Fibroblast of lung (primary cell): ENCODE measurements around the gene PRDM16. TPM values are rescaled to one million over a fixed set of nuclear protein-coding genes. Genes with fewer than 3 reads are reported as not detected.

ENCODE experiments used
- DNase-seq, 2 donors: peaks; one replicate each; pipeline versions ENCODE4 v3.0.0 to v3.0.0-alpha.2; 2010; ENCODE audit warnings: low read depth in 2 of 2
- H2AFZ ChIP-seq: 2 replicates; pipeline ENCODE4 v1.5.1; 2012; ENCODE audit warnings: low read length, control low read depth, inconsistent platforms
- H3K27ac ChIP-seq: 2 replicates; pipeline ENCODE4 v1.5.1; 2011; ENCODE audit warnings: low read length, control low read depth; ENCODE audit not compliant: insufficient read depth
- H3K27me3 ChIP-seq: 2 replicates; pipeline ENCODE4 v1.5.1; 2011; ENCODE audit warnings: mild to moderate bottlenecking, low read length; ENCODE audit not compliant: control insufficient read depth, insufficient read depth
- H3K36me3 ChIP-seq: 2 replicates; pipeline ENCODE4 v1.5.1; 2011; ENCODE audit warnings: low read length; ENCODE audit not compliant: control insufficient read depth, insufficient read depth
- H3K4me1 ChIP-seq: 2 replicates; pipeline ENCODE4 v1.5.1; 2011; ENCODE audit warnings: low read length; ENCODE audit not compliant: control insufficient read depth, insufficient read depth; ENCODE audit errors: extremely low read depth
- H3K4me2 ChIP-seq: 2 replicates; pipeline ENCODE4 v1.5.1; 2011; ENCODE audit warnings: low read length, control low read depth; ENCODE audit not compliant: insufficient read depth; ENCODE audit errors: extremely low read depth
- H3K4me3 ChIP-seq, 4 experiments: fragments of 200-600 bp in 1 of 4; sonication (generic) in 1 of 4; replicated peaks in 1 of 4; 2 replicates each; pipeline ENCODE4 v1.5.1; 2011 to 2016; ENCODE audit warnings: low read length in 4 of 4, low read depth in 3 of 4, mild to moderate bottlenecking in 3 of 4, control low read depth in 2 of 4, inconsistent platforms in 1 of 4, mixed read lengths in 1 of 4; ENCODE audit not compliant: insufficient read depth in 1 of 4; ENCODE audit errors: control extremely low read depth in 1 of 4
- H3K79me2 ChIP-seq: 2 replicates; pipeline ENCODE4 v1.5.1; 2012; ENCODE audit warnings: mild to moderate bottlenecking, low read length, inconsistent platforms; ENCODE audit not compliant: control insufficient read depth, insufficient read depth
- H3K9ac ChIP-seq: 2 replicates; pipeline ENCODE4 v1.5.1; 2011; ENCODE audit warnings: mild to moderate bottlenecking, low read length, control low read depth; ENCODE audit not compliant: insufficient read depth
- H3K9me3 ChIP-seq: 2 replicates; pipeline ENCODE4 v1.5.1; 2012; ENCODE audit warnings: low read depth, low read length; ENCODE audit not compliant: control insufficient read depth, insufficient read depth
- H4K20me1 ChIP-seq: 2 replicates; pipeline ENCODE4 v1.5.1; 2011; ENCODE audit warnings: low read length; ENCODE audit not compliant: control insufficient read depth, insufficient read depth; ENCODE audit errors: extremely low read depth
- EZH2 ChIP-seq: IDR thresholded peaks from 2 replicates; pipeline ENCODE4 v1.5.1; 2012; ENCODE audit warnings: low read length, control low read depth, mild to moderate bottlenecking; ENCODE audit errors: missing control alignments
- polyA plus RNA-seq, 2 donors: library from polyadenylated mRNA; depleted of rRNA in 1 of 2; stranded (reverse) in 1 of 2; unstranded in 1 of 2; fragments of >200 nt; gene quantifications; 2 replicates each; pipeline ENCODE4 v1.2.1, GENCODE V29; 2011 to 2012; ENCODE audit warnings: missing spikeins in 1 of 2
- total RNA-seq: library from RNA; depleted of rRNA; stranded (reverse); fragments of >200 nt; gene quantifications from 2 replicates; pipeline ENCODE4 v1.2.1, GENCODE V29; 2014
- TF ChIP-seq, protein P1 (sequence below), 2 donors: IDR thresholded peaks in 1 of 2; conservative IDR thresholded peaks in 1 of 2; 1 replicate in 1 of 2; 2 replicates in 1 of 2; pipeline ENCODE4 v1.5.1; 2011 to 2012; ENCODE audit warnings: low read length in 2 of 2, control low read depth in 1 of 2, inconsistent platforms in 1 of 2, low read depth in 1 of 2, mild to moderate bottlenecking in 1 of 2

Gene PRDM16
- total and polyA plus RNA-seq, 2 donors (not counting 1 experiment from before 2014, with no cell fraction given): 0.30 to 1.8 TPM

DNA sequence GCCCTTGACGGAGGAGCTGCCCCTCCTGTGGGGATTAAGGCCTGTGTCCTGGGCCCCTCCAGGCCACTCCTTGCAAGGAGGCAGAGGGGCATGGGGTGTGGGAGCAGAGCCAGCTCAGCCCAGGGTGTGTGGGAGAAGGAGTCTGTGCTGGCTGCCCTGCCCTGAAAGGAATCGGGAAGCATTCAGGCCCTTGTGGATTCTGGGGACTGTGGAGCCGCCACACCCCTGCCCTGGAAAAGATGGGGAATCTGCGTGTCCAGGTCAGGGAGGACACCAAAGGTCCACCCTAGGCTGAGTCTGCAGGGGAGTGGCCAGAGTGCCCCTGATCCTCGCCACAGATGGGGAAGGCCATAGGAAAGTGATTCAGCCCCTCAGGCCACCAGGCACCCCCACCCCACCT lies 16.5 kb upstream of the PRDM16 start:
- no peaks in the 10 kb centered on the region for H3K27me3 ChIP-seq
- H3K79me2 ChIP-seq: no peaks in the 10 kb centered on the region
- no peak overlapping the region for H3K9ac ChIP-seq
- H3K4me3 ChIP-seq: no peak overlapping the region
- H3K36me3 ChIP-seq: no peaks in the 10 kb centered on the region
- no peaks in the 10 kb centered on the region for H4K20me1 ChIP-seq
- H2AFZ ChIP-seq: no peak overlapping the region
- H3K27ac ChIP-seq: no peak overlapping the region
- H3K4me1 ChIP-seq: no peaks in the 10 kb centered on the region
- H3K9me3 ChIP-seq: no peaks in the 10 kb centered on the region
- DNase-seq: no peak
- TF ChIP-seq EZH2: no peak
- TF ChIP-seq, protein P1, sequence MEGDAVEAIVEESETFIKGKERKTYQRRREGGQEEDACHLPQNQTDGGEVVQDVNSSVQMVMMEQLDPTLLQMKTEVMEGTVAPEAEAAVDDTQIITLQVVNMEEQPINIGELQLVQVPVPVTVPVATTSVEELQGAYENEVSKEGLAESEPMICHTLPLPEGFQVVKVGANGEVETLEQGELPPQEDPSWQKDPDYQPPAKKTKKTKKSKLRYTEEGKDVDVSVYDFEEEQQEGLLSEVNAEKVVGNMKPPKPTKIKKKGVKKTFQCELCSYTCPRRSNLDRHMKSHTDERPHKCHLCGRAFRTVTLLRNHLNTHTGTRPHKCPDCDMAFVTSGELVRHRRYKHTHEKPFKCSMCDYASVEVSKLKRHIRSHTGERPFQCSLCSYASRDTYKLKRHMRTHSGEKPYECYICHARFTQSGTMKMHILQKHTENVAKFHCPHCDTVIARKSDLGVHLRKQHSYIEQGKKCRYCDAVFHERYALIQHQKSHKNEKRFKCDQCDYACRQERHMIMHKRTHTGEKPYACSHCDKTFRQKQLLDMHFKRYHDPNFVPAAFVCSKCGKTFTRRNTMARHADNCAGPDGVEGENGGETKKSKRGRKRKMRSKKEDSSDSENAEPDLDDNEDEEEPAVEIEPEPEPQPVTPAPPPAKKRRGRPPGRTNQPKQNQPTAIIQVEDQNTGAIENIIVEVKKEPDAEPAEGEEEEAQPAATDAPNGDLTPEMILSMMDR (conservative IDR thresholded peaks at IDR 0.05 in 1 of 2, IDR thresholded peaks at IDR 0.05 in 1 of 2; ENCODE audit: low read depth in 1 of 2, low read length in 2 of 2): no peak
- no peak overlapping the region for H3K4me2 ChIP-seq

DNA sequence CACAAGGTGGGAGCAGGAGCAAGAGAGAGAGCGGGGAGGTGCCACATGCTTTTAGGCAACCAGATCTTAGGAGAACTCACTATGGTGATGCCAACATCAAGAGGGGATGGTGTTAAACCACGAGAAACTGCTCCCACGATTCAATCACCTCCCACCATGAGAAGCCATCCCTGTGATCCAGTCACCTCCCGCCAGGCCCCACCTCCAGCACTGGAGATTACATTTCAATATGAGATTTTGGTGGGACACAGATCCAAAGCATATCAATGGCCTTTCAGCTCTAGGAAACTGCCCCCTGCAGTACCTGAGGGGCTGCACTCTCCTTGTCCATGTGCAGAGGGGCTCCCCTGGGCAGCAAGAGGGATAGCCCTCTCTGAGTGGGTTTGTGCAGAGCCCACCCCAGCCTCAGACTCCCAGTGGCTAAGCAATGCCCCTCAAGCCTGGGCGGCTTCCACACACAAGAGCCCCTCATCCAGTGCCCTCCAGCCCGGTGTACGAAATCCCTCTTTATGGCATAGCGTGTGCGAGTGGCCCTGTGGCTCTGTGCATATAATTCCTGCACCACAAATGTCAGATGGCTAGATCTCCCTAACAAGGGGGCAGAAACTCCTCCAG lies 15.5 kb upstream of the PRDM16 start:
- Histone ChIP-seq H3K27me3 (no peaks in the 10 kb centered on the region), H2AFZ (no peak overlapping the region), H3K27ac (no peak overlapping the region), H3K4me2 (no peak overlapping the region), H3K4me3 (no peak overlapping the region), H3K9ac (no peak overlapping the region), H3K79me2 (no peaks in the 10 kb centered on the region), H3K9me3 (no peaks in the 10 kb centered on the region), H4K20me1 (no peaks in the 10 kb centered on the region), H3K36me3 (no peaks in the 10 kb centered on the region), H3K4me1 (no peaks in the 10 kb centered on the region)
- no peak for DNase-seq
- no peak for TF ChIP-seq EZH2
- TF ChIP-seq, protein P1 (conservative IDR thresholded peaks at IDR 0.05 in 1 of 2, IDR thresholded peaks at IDR 0.05 in 1 of 2; ENCODE audit: low read depth in 1 of 2, low read length in 2 of 2): no peak

DNA sequence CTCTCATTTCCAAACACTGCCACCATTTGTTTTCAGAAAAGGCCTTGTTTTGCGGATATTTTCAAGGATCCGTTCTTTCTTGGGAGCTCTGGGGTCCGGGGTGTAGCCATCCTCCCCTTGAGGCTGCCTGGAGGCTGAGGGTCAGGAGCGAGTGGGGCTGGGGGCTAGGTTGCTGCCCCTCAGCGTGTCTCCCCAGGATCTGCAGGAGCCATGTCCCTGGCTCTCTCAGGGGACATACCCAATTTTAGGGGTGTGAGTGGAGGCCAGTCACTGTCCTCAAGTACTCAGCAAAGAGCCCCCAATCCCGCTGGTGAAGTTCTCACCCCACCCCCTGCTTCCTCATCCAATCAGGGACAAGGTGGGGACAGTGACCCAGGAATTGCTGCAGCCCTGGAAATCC lies 15.0 kb upstream of the PRDM16 start:
- H4K20me1 ChIP-seq: no peaks in the 10 kb centered on the region
- no peak overlapping the region for H3K4me3 ChIP-seq
- H3K36me3 ChIP-seq: no peaks in the 10 kb centered on the region
- no peak overlapping the region for H3K4me2 ChIP-seq
- H3K27ac ChIP-seq: no peak overlapping the region
- no peaks in the 10 kb centered on the region for H3K27me3 ChIP-seq
- H3K79me2 ChIP-seq: no peaks in the 10 kb centered on the region
- no peak overlapping the region for H2AFZ ChIP-seq
- no peaks in the 10 kb centered on the region for H3K9me3 ChIP-seq
- TF ChIP-seq, protein P1 (conservative IDR thresholded peaks at IDR 0.05 in 1 of 2, IDR thresholded peaks at IDR 0.05 in 1 of 2; ENCODE audit: low read depth in 1 of 2, low read length in 2 of 2): no peak
- no peak for TF ChIP-seq EZH2
- no peaks in the 10 kb centered on the region for H3K4me1 ChIP-seq
- no peak overlapping the region for H3K9ac ChIP-seq
- DNase-seq: no peak
